Type B pancreatic cell (in vitro differentiated cells): ENCODE results near the gene GPR157. TPM values are rescaled to one million over a fixed set of nuclear protein-coding genes. Genes with fewer than 3 reads are reported as not detected.
"Not testable (repeated sequence)": the region's sequence is repeated elsewhere in the genome, so short reads cannot be mapped to it uniquely, and the experiment has no call there.

Experiments used
- DNase-seq: peaks from one replicate; pipeline ENCODE4 v3.0.0; 2021; ENCODE audit warnings: mixed read lengths; ENCODE audit not compliant: unreplicated experiment; ENCODE audit errors: extremely low spot score
- H3K27ac Mint-ChIP-seq: 2 replicates; pipeline ENCODE4 v1.8.0; 2021; ENCODE audit warnings: mild to moderate bottlenecking, mixed read lengths
- H3K27me3 Mint-ChIP-seq: 2 replicates; pipeline ENCODE4 v1.8.0; 2021; ENCODE audit warnings: mixed read lengths
- H3K36me3 Mint-ChIP-seq: 2 replicates; pipeline ENCODE4 v1.8.0; 2021; ENCODE audit warnings: mixed read lengths
- H3K4me1 Mint-ChIP-seq: one replicate; pipeline ENCODE4 v1.8.0; 2021; ENCODE audit warnings: mixed read lengths; ENCODE audit not compliant: unreplicated experiment
- H3K4me3 Mint-ChIP-seq: 2 replicates; pipeline ENCODE4 v1.8.0; 2021; ENCODE audit warnings: mild to moderate bottlenecking, mixed read lengths
- H3K9me3 Mint-ChIP-seq: 2 replicates; pipeline ENCODE4 v1.8.0; 2021; ENCODE audit warnings: mixed read lengths
- CTCF ChIP-seq: fragments of 200-600 bp; sonication (generic); conservative IDR thresholded peaks from 2 replicates; pipeline ENCODE4 v1.5.0; 2021; ENCODE audit warnings: antibody characterized with exemption, mild to moderate bottlenecking
- total RNA-seq: library from RNA; stranded (reverse); gene quantifications from 2 replicates; pipeline ENCODE4 v1.2.1, GENCODE V29; 2021; ENCODE audit warnings: low replicate concordance

Gene GPR157
- total RNA-seq, 1 donor from 2014 or later: 7.7 TPM

- Mint-ChIP-seq H3K27ac (peak overlapping the region; percentile 84), H3K36me3 (no peaks in the 10 kb centered on the region), H3K4me1 (peaks cover 24% of the 10 kb centered on the region), H3K9me3 (no peaks in the 10 kb centered on the region), H3K27me3 (no peaks in the 10 kb centered on the region), H3K4me3 (no peak overlapping the region)
- no peak for DNase-seq
- TF ChIP-seq CTCF: no peak
These were observed 32.4 kb upstream of the GPR157 start for GRCh38 chr1:9161342-9161741.

- no peaks in the 10 kb centered on the region for H3K9me3 Mint-ChIP-seq
- H3K36me3 Mint-ChIP-seq: no peaks in the 10 kb centered on the region
- no peak for DNase-seq
- H3K4me3 Mint-ChIP-seq: no peak overlapping the region
- TF ChIP-seq CTCF: no peak
- H3K4me1 Mint-ChIP-seq: peaks cover 24% of the 10 kb centered on the region
- no peak overlapping the region for H3K27ac Mint-ChIP-seq
- no peaks in the 10 kb centered on the region for H3K27me3 Mint-ChIP-seq
These were observed 31.3 kb upstream of the GPR157 start for GRCh38 chr1:9160079-9160717.

- no peak for DNase-seq
- TF ChIP-seq CTCF: no peak
- no peaks in the 10 kb centered on the region for H3K9me3 Mint-ChIP-seq
- H3K36me3 Mint-ChIP-seq: peaks cover 5% of the 10 kb centered on the region
- H3K27me3 Mint-ChIP-seq: no peaks in the 10 kb centered on the region
- H3K4me3 Mint-ChIP-seq: no peak overlapping the region
- H3K4me1 Mint-ChIP-seq: peaks cover 7% of the 10 kb centered on the region
- H3K27ac Mint-ChIP-seq: peak overlapping the region; percentile 43
These were observed 27.0 kb upstream of the GPR157 start for GRCh38 chr1:9155879-9156278.

GRCh38 chr1:9155405-9155804 is 26.5 kb upstream of the GPR157 start:
- not testable (repeated sequence) for H3K27ac Mint-ChIP-seq, H3K4me1 Mint-ChIP-seq, H3K4me3 Mint-ChIP-seq, H3K9me3 Mint-ChIP-seq, H3K27me3 Mint-ChIP-seq, DNase-seq, H3K36me3 Mint-ChIP-seq

GRCh38 chr1:9153152-9153551 is 24.2 kb upstream of the GPR157 start:
- no peak overlapping the region for H3K4me3 Mint-ChIP-seq

GRCh38 chr1:9152535-9152934 is 23.6 kb upstream of the GPR157 start:
- no peak overlapping the region for H3K4me3 Mint-ChIP-seq

More at GRCh38 chr1:9153152-9153551, 24.2 kb upstream of the GPR157 start:
- H3K36me3 Mint-ChIP-seq: peaks cover 5% of the 10 kb centered on the region
- no peak for DNase-seq
- TF ChIP-seq CTCF: no peak
- H3K9me3 Mint-ChIP-seq: no peaks in the 10 kb centered on the region
- H3K27ac Mint-ChIP-seq: no peak overlapping the region
- H3K4me1 Mint-ChIP-seq: peaks cover 13% of the 10 kb centered on the region
- no peaks in the 10 kb centered on the region for H3K27me3 Mint-ChIP-seq

More at GRCh38 chr1:9152535-9152934, 23.6 kb upstream of the GPR157 start:
- H3K4me1 Mint-ChIP-seq: peaks cover 13% of the 10 kb centered on the region
- H3K9me3 Mint-ChIP-seq: no peaks in the 10 kb centered on the region
- peaks cover 5% of the 10 kb centered on the region for H3K36me3 Mint-ChIP-seq
- H3K27me3 Mint-ChIP-seq: no peaks in the 10 kb centered on the region
- DNase-seq: no peak
- H3K27ac Mint-ChIP-seq: no peak overlapping the region
- no peak for TF ChIP-seq CTCF
